GM21619 (cell line): ENCODE data around the gene CYP11A1.
A peak's percentile ranks its signal among the peaks of the same experiment; 100 is the strongest.

Source experiments
- ATAC-seq: cut with Tn5 transposase; IDR thresholded peaks from one replicate; pipeline ENCODE4 v1.9.1; 2021; ENCODE audit not compliant: unreplicated experiment

CYP11A1 gene

DNA sequence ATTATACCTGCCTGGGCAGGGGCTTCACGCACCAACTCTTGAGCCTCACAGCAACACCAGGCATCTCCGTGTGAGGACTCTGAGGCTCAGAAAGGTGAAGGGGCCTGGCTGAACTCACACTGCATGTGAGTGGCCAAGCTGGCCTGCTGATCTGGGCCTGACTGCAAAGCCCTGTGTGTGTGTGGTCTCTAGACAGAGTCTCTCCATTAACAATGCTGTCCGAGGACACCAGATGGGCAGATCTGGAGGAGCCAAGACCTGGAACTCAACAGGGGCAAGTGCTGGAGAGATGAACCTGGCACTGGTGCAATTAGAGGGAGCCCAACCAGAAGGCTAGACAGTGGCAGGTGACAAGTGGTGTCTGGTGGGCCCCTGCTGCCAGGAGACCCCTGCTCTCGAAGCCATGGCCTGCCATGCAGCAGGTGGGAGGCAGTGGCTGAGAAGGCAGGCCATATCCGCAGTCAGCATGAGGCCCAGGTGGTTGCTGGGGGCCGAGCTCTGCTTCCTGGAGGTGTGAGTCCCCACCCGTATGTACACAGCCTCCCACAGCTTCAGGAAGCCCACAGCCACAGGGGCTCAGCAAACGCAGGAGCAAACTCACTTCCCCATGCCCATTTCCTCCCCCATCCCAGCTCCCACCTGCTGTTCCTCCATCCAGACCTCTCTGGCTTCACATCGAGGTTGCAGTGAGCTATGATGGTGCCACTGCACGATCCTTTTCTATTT lies 39.0 kb downstream of the CYP11A1 start:
- ATAC-seq = no peak

DNA sequence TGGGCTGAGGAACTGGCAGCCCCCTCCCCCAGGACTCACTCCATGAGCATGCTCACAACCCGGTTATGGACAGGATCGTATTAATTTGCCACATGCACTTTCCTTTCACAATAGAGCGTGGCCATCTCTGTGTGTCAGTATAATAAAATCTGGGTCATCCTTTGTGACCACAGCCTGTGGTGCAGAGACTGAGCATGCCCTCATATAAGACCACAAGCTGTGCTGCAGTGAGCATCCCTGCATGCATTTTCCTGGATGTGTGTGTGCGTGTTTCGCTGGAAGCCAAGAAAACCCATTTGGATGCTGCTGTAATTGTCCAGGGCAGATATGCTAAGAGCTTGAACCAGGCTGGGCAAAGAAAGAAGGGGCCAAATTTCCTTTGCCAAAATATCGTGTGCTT lies 39.7 kb downstream of the CYP11A1 start:
- no peak for ATAC-seq

DNA sequence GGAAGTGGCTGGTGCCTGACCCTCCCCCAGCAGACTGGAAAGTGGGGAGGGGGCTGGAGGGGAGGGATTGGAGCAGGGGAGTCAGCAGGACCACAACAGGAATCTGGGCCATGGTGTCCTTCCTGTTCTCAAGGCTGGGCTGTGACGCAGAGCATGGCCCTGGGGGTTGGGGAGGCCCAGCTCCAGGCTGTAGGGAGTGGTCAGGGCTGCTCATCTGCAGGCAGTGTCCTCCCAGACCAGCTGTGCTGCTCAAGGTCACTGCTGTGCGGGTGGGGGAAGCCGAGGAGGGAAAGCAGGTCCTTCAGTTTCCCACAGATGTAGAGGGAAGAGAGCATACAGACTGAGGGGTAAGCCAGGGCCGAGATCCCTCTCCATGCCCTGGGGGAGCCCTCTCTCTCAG lies 40.7 kb downstream of the CYP11A1 start:
- ATAC-seq = no peak

DNA sequence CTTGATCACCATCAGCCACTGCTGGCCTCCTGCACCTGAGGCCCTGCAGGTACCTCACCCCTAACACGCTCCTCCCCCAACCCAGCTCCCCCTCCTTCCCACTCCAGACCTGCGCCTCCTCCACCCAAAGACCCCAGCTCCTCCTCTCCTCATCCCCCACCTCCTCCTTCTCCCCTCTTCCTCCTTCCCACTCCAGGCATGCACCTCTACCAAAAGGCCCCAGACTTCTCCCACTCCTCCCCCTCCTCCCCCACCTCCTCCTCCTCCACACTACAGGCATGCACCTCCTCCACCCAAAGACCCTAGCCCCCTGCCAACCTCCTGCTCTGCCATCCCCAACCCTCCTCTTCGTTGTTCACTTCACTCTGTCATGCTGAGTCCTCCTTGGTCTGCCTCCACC lies 42.7 kb downstream of the CYP11A1 start:
- ATAC-seq = no peak

DNA sequence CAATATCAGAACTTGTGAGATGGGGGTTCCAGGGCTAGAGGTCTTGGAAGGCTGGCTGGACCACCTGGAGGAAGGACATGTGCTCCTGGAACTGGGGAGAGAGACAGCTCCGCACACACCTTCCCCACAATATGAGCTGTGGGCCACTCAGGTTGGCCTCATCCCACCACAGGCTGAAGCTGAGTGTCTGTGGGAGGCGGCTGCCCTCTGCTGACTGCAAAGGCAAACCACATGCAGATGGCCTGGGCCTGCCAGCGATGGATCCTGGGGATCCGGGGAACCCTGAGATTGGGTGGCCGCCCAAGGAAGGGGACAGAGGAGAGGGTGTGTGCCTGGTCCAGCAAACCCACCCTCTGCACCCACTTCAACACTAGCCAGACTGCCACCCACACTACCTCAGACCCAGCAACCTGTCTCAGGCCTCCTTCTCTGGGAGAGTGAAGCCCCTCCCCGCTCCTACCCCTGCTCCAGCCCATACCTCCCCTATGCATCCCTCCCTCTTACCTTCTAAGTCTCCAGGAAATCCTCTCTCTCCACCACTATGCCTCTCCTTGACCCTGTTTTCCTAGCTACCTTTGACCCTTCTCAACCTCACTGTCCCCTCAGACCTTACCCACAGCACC lies 44.8 kb downstream of the CYP11A1 start:
- ATAC-seq = no peak

DNA sequence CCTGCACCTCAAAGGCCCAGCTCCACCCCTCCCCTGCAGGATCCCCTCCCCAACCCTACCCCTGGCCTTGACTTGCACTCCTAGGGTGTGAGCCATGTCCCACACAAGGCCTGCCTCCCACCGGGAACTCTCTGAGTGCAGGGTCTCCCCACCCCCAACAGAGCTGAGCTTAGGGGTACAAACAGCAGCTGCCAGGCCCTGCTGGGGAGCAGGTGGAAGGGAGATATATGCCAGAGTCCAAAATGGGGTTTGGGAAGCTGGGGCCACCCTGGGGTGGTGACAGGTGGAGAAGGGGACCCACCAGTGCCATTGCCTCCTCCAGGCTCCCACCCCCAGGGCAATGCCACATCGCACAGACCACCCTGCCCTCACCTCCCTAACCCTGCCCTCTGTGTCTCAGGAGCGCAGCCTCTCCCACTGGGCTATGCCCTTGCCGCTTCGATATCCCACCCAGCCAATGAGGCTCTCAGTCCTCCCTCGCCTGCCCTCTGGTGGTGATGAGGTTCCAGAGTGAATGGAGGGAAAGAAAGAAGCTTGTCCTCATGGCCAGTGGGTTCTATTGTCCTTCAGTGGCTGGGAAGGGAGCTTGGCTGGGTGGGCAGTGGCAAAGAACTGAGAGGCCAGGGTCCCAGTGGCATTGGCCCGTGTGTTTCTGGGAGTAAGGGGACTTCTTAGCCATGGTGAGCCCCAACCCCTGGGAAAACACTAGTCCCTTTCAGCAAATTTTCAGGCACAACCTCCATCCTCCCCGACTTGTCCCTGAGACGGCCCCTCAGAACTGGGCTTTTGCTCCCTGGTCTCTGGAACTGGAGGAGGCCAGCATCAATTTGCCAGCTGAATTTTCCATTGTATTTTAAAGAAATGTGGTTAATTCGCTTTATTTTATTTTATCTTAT lies 46.8 kb downstream of the CYP11A1 start:
- no peak for ATAC-seq

DNA sequence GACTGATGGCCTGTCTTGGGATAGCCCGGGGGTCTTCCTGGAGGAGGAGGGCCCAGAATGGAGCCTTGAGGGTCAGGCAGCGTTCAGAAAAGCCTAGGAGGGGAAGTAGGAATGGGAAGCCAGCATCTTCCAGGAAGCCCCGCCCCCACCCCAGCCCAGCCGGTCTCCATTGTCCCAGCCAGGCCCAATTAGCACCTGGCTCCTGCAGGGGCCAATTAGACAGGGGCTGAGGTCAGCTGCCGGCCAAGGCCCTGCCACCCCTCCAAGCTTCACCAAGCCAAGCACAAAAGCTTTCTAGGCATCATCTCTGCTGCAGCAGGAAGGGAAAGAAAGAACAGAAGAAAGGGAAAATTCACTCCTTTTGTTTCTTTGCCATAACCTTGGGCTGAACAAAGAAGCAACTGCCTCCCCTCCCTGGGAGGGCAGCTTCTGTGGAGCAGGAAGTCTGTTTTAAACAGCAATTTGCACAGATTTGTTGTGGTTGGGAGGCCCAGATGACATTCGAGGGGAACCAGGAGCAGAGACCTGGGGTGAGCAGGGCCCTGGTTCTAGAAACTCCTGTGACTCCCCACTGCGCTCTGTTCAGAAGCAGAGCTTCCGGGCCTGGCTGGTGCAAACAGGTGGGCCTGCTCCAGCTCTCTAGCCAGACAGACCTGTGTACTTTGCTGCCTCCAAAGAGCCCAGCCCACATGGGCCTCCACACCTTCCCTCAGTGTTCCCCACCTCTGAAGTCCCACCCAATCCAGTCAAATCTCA lies 47.7 kb downstream of the CYP11A1 start:
- no peak for ATAC-seq

DNA sequence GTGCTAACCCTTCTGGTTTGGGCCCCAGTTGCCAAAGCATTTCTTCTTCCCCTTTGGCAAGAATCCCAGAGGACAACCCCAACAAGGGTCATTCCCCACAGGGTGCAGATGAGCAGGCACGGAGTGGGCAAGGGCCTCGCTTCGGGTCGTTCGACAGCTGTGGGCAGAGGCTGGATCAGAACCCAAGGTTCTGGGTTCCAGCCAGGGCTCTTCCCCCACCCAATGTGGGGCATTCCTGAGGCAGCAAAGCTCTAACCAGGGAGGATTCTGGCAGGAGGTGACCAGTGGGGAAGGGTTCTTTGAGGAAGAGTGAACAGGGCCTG lies 48.3 kb downstream of the CYP11A1 start:
- no peak for ATAC-seq

DNA sequence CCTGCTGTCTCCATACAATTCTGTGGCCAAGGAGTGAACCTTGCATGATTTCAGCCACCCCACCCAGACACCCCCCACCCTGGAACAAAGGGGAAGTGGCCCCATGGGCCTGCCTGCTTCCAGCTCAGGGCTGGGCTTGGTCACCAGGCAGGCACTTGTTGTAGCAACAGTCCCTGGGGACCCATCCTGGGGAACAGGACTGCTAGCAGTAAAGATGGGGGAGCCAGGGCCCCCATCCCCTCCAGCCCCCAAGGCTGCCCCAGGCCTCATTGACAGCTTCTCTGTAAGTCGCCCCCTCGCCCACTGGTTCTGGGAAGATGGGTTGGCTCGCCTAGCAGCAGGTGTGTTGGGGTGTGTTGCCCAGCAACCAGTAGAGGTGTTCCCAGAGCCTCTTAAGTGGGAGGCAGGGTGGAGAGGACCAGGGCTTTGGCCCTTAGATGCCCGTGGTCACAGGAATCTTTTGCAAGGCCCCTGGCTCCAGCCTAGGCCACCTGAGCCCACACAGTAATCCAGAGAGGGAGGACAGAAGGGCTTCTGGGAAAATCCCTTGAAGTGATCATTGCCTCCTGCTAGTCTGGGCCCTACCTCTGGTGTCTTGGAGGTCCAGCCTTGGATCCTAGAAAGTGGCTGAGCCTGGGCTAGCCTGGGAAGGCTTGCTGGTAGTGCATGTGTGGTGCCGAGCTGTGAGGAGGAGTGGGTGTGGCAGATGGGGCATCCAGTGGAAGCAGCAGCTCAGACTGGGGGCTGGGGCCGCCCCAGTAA lies 48.9 kb downstream of the CYP11A1 start:
- no peak for ATAC-seq

DNA sequence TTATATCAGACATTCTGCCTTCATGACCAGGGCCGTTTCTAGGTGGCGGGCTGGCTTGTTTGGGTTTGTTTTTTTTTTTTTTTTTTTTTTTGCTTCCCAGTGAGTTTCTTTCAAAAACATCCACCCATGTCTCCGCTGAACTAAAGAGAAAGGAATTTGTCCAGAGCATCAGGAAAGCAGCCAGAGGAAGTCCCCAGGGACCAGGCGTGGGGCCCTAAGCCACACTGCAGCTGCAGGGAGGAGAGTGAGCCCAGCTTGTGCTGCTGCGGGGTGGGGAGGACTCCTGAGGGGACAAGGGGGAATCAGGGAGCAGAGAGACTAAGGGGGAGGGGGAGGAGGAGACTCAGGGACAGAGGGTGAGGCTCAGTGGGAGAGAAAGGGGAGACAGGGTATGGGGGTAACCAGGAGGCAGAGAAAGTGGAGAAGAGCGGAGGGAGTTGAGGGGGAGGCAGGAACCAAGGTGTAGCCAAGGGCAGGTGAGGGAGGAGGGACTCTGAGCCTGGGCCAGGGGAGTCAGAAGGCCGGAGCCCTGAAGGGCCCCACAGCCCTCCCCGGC lies 49.5 kb downstream of the CYP11A1 start:
- ATAC-seq = no peak

DNA sequence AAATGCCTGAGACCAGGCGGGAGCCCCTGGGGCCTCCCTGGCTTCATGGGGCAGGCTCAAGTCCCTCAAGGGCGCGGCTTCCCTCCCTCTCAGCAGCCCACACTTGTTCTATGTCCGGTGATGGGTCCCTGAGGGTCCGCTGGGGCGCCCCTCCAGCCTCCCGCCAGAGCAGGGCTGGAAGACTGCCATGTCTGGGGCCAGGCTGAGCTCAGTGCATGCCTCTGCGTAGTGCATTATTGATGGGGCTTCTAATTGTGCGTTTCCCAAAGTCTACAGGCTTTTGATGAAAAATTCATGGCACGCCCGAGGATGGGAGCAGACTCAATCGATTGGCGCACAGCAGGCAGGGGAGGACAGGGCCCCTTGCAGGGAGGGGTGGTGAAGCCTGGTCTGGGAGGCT lies 51.3 kb downstream of the CYP11A1 start:
- no peak for ATAC-seq

DNA sequence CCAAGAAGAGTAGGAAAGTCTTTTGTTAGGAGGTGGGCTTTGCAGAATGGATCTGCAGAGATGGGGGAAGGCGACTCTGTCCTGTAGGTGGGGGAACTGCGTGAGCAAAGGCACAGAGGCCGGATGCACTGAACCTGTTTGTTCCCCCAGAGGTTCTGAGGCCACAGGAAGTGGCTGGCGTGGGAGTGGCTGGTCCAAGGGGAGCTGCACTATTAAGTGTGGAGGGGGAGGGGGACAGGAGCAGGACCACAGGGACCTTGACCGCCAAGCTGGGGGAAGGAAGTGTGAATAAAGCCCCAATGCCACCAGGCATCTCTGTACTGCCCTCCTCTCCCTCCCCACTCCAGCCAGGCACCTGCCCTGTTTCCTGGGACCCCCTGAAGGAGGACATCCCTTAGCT lies 51.8 kb downstream of the CYP11A1 start:
- peak; percentile 58 for ATAC-seq

DNA sequence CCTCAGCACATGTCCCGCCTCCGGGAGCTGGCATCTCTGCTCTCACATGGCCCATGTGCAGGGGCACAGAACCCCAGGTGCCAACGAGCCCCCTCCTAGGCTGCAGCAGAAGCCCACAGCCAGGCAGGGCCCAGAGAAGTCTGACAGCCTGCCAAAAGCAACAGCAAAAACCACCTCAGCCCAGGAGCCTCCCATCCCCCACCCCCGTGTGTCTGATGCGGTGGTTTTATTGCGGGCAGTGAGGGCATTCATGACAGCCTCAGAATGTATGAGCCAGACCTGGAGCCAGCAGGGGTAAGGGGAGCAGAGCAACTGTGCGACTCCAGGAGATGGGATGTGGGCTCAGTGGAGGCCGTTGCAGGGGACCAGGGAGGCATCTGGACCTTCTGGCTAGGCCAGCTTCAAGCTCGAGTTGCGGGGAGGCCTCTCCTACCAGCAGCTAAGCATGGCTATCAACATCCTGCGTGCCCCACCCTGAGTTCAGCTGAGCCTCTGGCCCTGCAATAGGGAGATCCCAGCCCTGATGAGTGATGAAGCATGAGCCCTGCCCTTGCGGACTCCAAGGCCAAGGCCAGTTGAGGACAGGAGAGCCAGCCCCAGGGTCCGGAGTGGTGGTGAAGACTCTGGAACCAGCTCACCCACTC lies 52.5 kb downstream of the CYP11A1 start:
- ATAC-seq = no peak

DNA sequence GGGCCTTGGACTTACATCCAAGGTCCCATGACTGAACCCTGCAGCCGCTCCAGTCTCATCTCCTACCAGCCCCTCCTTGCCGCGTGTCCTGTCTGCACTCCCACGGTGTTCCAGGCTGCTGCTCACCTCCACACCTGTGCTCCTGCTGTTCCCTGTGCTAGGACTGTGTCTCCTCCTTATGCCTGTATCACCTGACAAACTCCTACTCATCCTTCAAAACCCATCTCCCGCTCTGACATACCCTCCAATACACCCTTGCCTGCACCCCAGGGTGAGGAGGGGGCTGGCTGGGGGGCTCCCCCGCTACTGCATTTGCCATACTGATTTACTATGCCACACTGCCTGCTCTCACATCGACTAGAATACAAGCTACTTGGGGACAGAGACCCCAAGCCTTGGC lies 53.6 kb downstream of the CYP11A1 start:
- no peak for ATAC-seq

DNA sequence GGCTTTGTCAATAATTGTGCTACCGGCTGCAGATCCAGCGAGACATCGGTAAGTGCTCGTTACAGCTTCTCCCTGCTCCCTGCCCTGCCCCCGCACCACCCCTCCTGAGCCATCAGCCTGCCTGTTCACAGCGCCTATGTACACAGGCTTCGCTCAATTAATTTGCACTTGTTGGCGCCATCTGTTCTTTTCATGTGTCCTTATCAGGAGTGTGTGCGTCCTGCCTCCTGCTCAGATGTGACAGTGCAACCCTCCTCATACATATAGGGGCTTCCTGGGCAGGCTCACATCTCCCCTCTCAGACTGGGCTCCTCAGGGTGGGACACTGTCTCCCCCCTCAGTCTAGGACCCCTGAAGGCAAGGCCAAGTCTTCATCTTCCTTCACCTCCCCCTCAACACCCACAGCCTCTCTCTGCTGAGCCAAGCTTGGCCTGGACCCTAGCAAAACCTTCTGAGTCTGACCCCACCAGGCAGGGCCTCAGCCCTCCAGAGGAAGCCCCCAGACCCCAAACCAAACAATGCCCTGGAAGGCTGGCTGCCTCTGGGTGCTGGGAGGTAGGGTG lies 54.9 kb downstream of the CYP11A1 start:
- no peak for ATAC-seq

DNA sequence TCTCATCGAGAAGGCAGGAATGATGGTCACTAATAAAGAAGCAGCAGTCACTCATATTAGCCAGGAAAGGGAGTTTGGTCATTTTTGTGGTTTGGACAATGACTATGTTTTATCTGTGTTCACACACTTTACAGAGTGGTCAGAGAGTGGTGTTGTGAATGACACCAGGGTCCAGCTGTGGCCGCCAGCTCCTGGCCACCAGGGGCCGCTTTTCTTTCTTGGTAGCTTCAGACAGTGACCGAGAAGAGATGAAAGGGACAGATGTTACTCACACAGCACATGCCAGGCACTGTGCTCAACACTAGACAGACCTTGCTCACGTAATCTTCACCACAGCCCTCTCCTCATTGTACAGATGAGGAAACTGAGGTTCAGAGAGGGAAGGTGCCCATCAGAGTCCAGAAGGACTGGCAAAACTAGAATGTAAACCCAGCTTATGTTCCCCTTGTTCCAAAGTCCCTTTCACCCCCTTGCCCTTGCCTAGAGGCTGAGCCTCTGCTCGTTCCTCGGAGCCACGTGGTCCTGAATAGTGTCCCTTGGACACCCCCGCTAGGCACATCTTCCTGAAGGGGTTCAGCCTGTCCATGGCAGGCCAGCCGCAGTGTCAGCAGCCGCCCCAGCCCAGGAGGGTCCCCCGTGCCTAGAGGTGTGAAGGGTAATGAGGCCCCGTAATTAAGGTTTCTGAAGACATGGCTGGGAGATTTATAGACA lies 55.6 kb downstream of the CYP11A1 start:
- ATAC-seq = no peak

DNA sequence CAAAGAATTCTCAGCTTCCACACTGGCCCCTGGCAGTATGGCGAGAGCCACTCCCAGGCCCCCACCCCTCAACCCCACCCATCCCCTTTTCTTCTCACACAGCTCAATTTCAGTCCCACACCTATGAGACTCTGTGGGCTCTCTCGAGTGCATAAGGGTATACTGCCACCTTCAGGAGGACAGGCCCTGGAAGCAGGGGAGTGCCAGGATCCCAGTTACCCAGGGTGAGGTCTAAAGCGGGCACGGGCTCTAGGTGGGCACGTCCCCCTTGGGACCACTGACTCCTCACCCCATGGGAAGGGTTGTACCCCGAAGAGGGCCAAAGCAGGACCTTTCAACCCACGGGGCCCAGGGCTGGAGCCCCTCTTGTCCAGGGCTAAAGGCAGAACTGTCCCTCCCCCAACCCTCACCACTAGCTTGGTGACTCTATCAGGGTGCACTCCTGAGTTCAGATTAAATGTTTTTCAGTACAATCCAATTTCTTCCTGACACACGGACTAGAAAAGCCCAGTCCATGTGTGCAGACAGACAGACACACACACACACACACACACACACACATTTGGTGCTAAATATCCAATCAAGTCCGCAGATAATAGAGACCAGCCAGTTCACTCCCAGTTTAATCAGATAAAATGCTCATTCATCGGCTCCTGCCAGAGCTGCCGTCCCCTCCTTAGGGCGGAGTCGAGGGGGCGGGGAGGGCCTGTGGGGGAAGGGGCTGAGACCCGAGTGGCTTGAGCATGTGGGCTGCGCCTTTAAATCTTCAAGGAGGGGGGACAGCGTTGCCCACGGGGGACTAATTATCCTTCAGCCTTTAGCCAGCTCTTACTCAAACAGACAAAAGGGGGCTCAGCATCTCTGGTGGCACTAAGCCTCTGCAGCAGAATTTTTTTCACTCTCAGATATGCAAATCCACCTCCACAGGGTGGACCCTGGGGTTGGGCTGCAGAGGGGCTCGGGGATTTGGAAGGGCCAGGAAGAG lies 59.3 kb downstream of the CYP11A1 start:
- no peak for ATAC-seq

DNA sequence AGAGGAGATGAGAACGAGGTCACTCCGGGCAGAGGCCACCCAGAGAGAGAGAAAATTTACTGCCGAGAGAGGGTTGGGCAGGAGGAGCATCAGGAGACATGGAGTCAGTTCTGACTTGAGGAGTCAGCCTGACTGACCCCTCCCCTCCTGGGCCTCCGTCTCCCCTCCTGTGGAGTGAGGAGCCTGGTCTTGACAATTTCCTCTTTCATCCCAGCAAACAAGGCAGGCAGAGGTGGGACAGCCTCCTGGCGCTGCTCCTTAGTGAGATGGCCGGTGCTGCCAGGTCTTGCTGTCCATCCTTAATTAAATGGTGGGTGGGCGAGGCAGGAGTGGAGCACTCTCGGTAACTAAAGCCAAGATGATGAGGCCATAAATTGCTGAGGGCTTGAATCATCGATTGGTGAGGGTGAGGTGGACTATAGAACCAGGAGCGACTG lies 60.6 kb downstream of the CYP11A1 start:
- ATAC-seq = no peak
